H9 (cell line): ENCODE results near the gene KBTBD13. TPM values are rescaled to one million over a fixed set of nuclear protein-coding genes. Genes with fewer than 3 reads are reported as not detected.

Experiments
- DNase-seq: peaks from one replicate; pipeline ENCODE4 v3.0.0-alpha.2; 2017
- H2AFZ ChIP-seq: one replicate; pipeline ENCODE4 v1.6.1; 2013; ENCODE audit warnings: mild to moderate bottlenecking, low read length, control low read depth, moderate library complexity
- H2AK5ac ChIP-seq: 2 replicates; pipeline ENCODE4 v1.6.1; 2013; ENCODE audit warnings: low read length, control low read depth, mixed read lengths; ENCODE audit not compliant: insufficient read length
- H2BK120ac ChIP-seq: one replicate; pipeline ENCODE4 v1.6.1; 2013; ENCODE audit warnings: low read depth, mild to moderate bottlenecking, low read length, control low read depth, inconsistent platforms; ENCODE audit not compliant: poor library complexity, severe bottlenecking
- H2BK12ac ChIP-seq: 2 replicates; pipeline ENCODE4 v1.6.1; 2013; ENCODE audit warnings: low read length, control low read depth, mixed read lengths, low read depth; ENCODE audit not compliant: insufficient read length
- H2BK15ac ChIP-seq: 2 replicates; pipeline ENCODE4 v1.6.1; 2013; ENCODE audit warnings: low read depth, low read length, control low read depth
- H2BK20ac ChIP-seq: one replicate; pipeline ENCODE4 v1.6.1; 2013; ENCODE audit warnings: low read depth, mild to moderate bottlenecking, low read length, control low read depth, inconsistent platforms; ENCODE audit not compliant: poor library complexity, severe bottlenecking
- H2BK5ac ChIP-seq: 2 replicates; pipeline ENCODE4 v1.6.1; 2013; ENCODE audit warnings: low read length, control low read depth, mixed read lengths; ENCODE audit not compliant: insufficient read length
- H3K14ac ChIP-seq: 2 replicates; pipeline ENCODE4 v1.6.1; 2013; ENCODE audit warnings: low read length, control low read depth; ENCODE audit not compliant: insufficient read depth
- H3K18ac ChIP-seq: 2 replicates; pipeline ENCODE4 v1.6.1; 2013; ENCODE audit warnings: low read depth, mild to moderate bottlenecking, mixed read lengths, low read length, control low read depth; ENCODE audit not compliant: insufficient read length
- H3K23ac ChIP-seq: 2 replicates; pipeline ENCODE4 v1.6.1; 2013; ENCODE audit warnings: low read length, control low read depth, mixed read lengths, low read depth; ENCODE audit not compliant: insufficient read length
- H3K23me2 ChIP-seq: 2 replicates; pipeline ENCODE4 v1.6.1; 2013; ENCODE audit warnings: low read depth, mild to moderate bottlenecking, mixed read lengths, low read length, control low read depth; ENCODE audit not compliant: insufficient read length, poor library complexity, severe bottlenecking
- H3K27ac ChIP-seq: 2 replicates; pipeline ENCODE4 v1.5.1; 2013; ENCODE audit warnings: low read length, control low read depth, mixed read lengths, low read depth; ENCODE audit not compliant: insufficient read length
- H3K27me3 ChIP-seq: 2 replicates; pipeline ENCODE4 v1.6.1; 2013; ENCODE audit warnings: low read length, control low read depth, inconsistent platforms; ENCODE audit not compliant: insufficient read depth
- H3K4ac ChIP-seq: 2 replicates; pipeline ENCODE4 v1.6.1; 2013; ENCODE audit warnings: low read depth, mild to moderate bottlenecking, control low read depth, inconsistent platforms, low read length, moderate library complexity
- H3K4me1 ChIP-seq: 2 replicates; pipeline ENCODE4 v1.6.1; 2013; ENCODE audit warnings: low read length, control low read depth, inconsistent platforms; ENCODE audit not compliant: insufficient read depth
- H3K4me2 ChIP-seq: 2 replicates; pipeline ENCODE4 v1.6.1; 2013; ENCODE audit warnings: low read length, control low read depth, mixed read lengths; ENCODE audit not compliant: insufficient read length, insufficient read depth
- H3K56ac ChIP-seq: 2 replicates; pipeline ENCODE4 v1.6.1; 2013; ENCODE audit warnings: low read depth, mild to moderate bottlenecking, mixed read lengths, low read length, control low read depth; ENCODE audit not compliant: insufficient read length
- H3K79me1 ChIP-seq: 2 replicates; pipeline ENCODE4 v1.6.1; 2013; ENCODE audit warnings: low read depth, mild to moderate bottlenecking, moderate library complexity, low read length, control low read depth, inconsistent platforms; ENCODE audit not compliant: insufficient read depth, poor library complexity, severe bottlenecking
- H3K79me2 ChIP-seq: 2 replicates; pipeline ENCODE4 v1.6.1; 2013; ENCODE audit warnings: low read length, control low read depth, inconsistent platforms; ENCODE audit not compliant: insufficient read depth
- H3K9ac ChIP-seq: 2 replicates; pipeline ENCODE4 v1.6.1; 2013; ENCODE audit warnings: low read length, control low read depth, mixed read lengths; ENCODE audit not compliant: insufficient read length; ENCODE audit errors: extremely low read depth
- H3K9me3 ChIP-seq: one replicate; pipeline ENCODE4 v1.6.1; 2013; ENCODE audit warnings: low read depth, low read length, inconsistent platforms; ENCODE audit not compliant: control insufficient read depth
- H3T11ph ChIP-seq: one replicate; pipeline ENCODE4 v1.6.1; 2013; ENCODE audit warnings: mild to moderate bottlenecking, low read length, control low read depth, inconsistent platforms
- H4K20me1 ChIP-seq: one replicate; pipeline ENCODE4 v1.6.1; 2013; ENCODE audit not compliant: control insufficient read depth, insufficient read length, insufficient read depth
- H4K5ac ChIP-seq: 2 replicates; pipeline ENCODE4 v1.6.1; 2013; ENCODE audit warnings: low read depth, mild to moderate bottlenecking, mixed read lengths, low read length, control low read depth; ENCODE audit not compliant: insufficient read length
- H4K8ac ChIP-seq: replicated peaks from 2 replicates; pipeline ENCODE4 v1.6.1; 2013; ENCODE audit warnings: low read length, control low read depth, mixed read lengths, low read depth; ENCODE audit not compliant: insufficient read length
- H4K91ac ChIP-seq: 2 replicates; pipeline ENCODE4 v1.6.1; 2013; ENCODE audit warnings: low read depth, mild to moderate bottlenecking, moderate library complexity, mixed read lengths, low read length, control low read depth; ENCODE audit not compliant: insufficient read length
- H3K27ac Mint-ChIP-seq, 3 experiments: 2 replicates in 2 of 3; 3 replicates in 1 of 3; pipeline ENCODE4 v1.8.0; 2020 to 2021; ENCODE audit warnings: mixed read lengths in 3 of 3, mild to moderate bottlenecking in 1 of 3, moderate library complexity in 1 of 3
- H3K27me3 Mint-ChIP-seq: 2 replicates; pipeline ENCODE4 v1.8.0; 2021; ENCODE audit warnings: low read depth, mild to moderate bottlenecking, moderate library complexity, mixed read lengths
- H3K36me3 Mint-ChIP-seq, 3 experiments: 2 replicates in 2 of 3; 3 replicates in 1 of 3; pipeline ENCODE4 v1.8.0; 2020 to 2021; ENCODE audit warnings: low read depth in 3 of 3, mixed read lengths in 3 of 3; ENCODE audit not compliant: insufficient read depth in 1 of 3
- H3K4me1 Mint-ChIP-seq, 2 experiments: 2 replicates each; pipeline ENCODE4 v1.8.0; 2020; ENCODE audit warnings: mixed read lengths in 2 of 2
- H3K4me3 Mint-ChIP-seq, 2 experiments: 2 replicates in 1 of 2; 3 replicates in 1 of 2; pipeline ENCODE4 v1.8.0; 2020 to 2021; ENCODE audit warnings: mild to moderate bottlenecking in 2 of 2, mixed read lengths in 2 of 2, moderate library complexity in 1 of 2
- H3K9me3 Mint-ChIP-seq, 2 experiments: 2 replicates in 1 of 2; 3 replicates in 1 of 2; pipeline ENCODE4 v1.8.0; 2020; ENCODE audit warnings: mild to moderate bottlenecking in 2 of 2, mixed read lengths in 2 of 2, moderate library complexity in 1 of 2
- WGBS: extraction: QIAGEN DNeasy Blood & Tissue Kit; methylation state at CpG from one replicate; pipeline ENCODE4 v1.1.7; 2013; ENCODE audit warnings: missing lambda C conversion rate, low lambda C conversion rate, mixed read lengths; ENCODE audit not compliant: insufficient read length; ENCODE audit errors: extremely low coverage; 5-methylcytosine and 5-hydroxymethylcytosine counted together
- total RNA-seq: library from RNA; stranded (reverse); gene quantifications from 2 replicates; pipeline ENCODE4 v1.2.1, GENCODE V29; 2021
- TF ChIP-seq, protein P1 (sequence below): fragments of 200-600 bp; sonication (generic); conservative IDR thresholded peaks from 3 replicates; pipeline ENCODE4 v1.8.0; 2021; ENCODE audit warnings: antibody characterized with exemption, mild to moderate bottlenecking

KBTBD13 gene
- total RNA-seq, 1 experiment from 2014 or later, result not detected

GRCh38 chr15:65096481-65097385 lies 20.2 kb downstream of the KBTBD13 start:
- Histone ChIP-seq H2BK15ac (no peak overlapping the region), H3K27ac (no peak overlapping the region), H2BK5ac (no peak overlapping the region), H3K27me3 (no peaks in the 10 kb centered on the region), H3K79me2 (no peaks in the 10 kb centered on the region), H2BK120ac (no peak overlapping the region), H4K91ac (no peak overlapping the region), H3K9me3 (no peaks in the 10 kb centered on the region), H2AK5ac (no peak overlapping the region), H2AFZ (no peak overlapping the region), H3T11ph (no peak overlapping the region), H3K4me2 (no peak overlapping the region), H3K56ac (no peak overlapping the region), H3K79me1 (no peaks in the 10 kb centered on the region), H3K4me1 (no peaks in the 10 kb centered on the region), H4K20me1 (no peaks in the 10 kb centered on the region), H3K23me2 (peaks cover 1% of the 10 kb centered on the region), H4K8ac (no peak overlapping the region), H3K14ac (no peak overlapping the region), H3K18ac (no peak overlapping the region), H3K9ac (no peak overlapping the region), H2BK12ac (no peak overlapping the region), H2BK20ac (no peak overlapping the region), H4K5ac (no peak overlapping the region), H3K23ac (no peak overlapping the region), H3K4ac (no peak overlapping the region)
- WGBS, result no CpG with 5 or more reads among the region's 6 CpGs
- Mint-ChIP-seq H3K9me3 (no peaks in the 10 kb centered on the region), H3K4me3 (no peak overlapping the region), H3K4me1 (peaks cover 6 to 9% of the 10 kb centered on the region in 2 experiments; a peak in 3 of 4 replicates), H3K27me3 (no peaks in the 10 kb centered on the region; the same call in 1 of the 2 replicates), H3K27ac (no peak overlapping the region), H3K36me3 (peaks cover 0 to 17% (median 8%) of the 10 kb centered on the region in 3 experiments; a peak in 6 of 7 replicates)
- no peak for DNase-seq
- TF ChIP-seq, protein P1, sequence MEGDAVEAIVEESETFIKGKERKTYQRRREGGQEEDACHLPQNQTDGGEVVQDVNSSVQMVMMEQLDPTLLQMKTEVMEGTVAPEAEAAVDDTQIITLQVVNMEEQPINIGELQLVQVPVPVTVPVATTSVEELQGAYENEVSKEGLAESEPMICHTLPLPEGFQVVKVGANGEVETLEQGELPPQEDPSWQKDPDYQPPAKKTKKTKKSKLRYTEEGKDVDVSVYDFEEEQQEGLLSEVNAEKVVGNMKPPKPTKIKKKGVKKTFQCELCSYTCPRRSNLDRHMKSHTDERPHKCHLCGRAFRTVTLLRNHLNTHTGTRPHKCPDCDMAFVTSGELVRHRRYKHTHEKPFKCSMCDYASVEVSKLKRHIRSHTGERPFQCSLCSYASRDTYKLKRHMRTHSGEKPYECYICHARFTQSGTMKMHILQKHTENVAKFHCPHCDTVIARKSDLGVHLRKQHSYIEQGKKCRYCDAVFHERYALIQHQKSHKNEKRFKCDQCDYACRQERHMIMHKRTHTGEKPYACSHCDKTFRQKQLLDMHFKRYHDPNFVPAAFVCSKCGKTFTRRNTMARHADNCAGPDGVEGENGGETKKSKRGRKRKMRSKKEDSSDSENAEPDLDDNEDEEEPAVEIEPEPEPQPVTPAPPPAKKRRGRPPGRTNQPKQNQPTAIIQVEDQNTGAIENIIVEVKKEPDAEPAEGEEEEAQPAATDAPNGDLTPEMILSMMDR, result no peak
